ENCODE results near the gene MYO9B. TPM values are rescaled to one million over a fixed set of nuclear protein-coding genes. Genes with fewer than 3 reads are reported as not detected.
A peak's percentile ranks its signal among the peaks of the same experiment; 100 is the strongest.

MYO9B gene
- total and polyA plus RNA-seq, 9 of the 15 experiments (the other 6 are each of a cell fraction or from before 2014, with no cell fraction given) = 2.4 to 77.6 (median 23.0) TPM

- TF ChIP-seq EGR1 (conservative IDR thresholded peaks at IDR 0.05) (peak; percentile 71), E2F6 (IDR thresholded peaks at IDR 0.05; ENCODE audit: borderline replicate concordance in 1 of 2, extremely low read depth in 1 of 2, insufficient read depth in 1 of 2, insufficient read length in 1 of 2, low read depth in 1 of 2, low read length in 1 of 2, poor library complexity in 1 of 2, severe bottlenecking in 1 of 2) (peak in 1 of 2 experiments; percentile 19), PHF8 (IDR thresholded peaks at IDR 0.05; ENCODE audit: borderline replicate concordance, low read length) (no peak), ZKSCAN8 (CRISPR knock-in tag; IDR thresholded peaks at IDR 0.05) (peak; percentile 99), RBFOX2 (IDR thresholded peaks at IDR 0.05; ENCODE audit: low read depth, low read length) (peak; percentile 10; the same call in 1 of the 2 replicates), SMARCA5 (IDR thresholded peaks at IDR 0.05) (peak; percentile 88), CBX2 (IDR thresholded peaks at IDR 0.05; ENCODE audit: insufficient read depth, low read length, poor library complexity, severe bottlenecking) (no peak), ATF4 (CRISPR knock-in tag; IDR thresholded peaks at IDR 0.05) (no peak), HDAC1 (IDR thresholded peaks at IDR 0.05) (peak in 1 of 2 experiments; percentile 45; a peak in 2 of 4 replicates), RCOR1 (IDR thresholded peaks at IDR 0.05; ENCODE audit: borderline replicate concordance in 1 of 2, low read depth in 2 of 2, low read length in 2 of 2) (peak in 1 of 2 experiments; percentile 77; a peak in 2 of 4 replicates), TRIM24 (IDR thresholded peaks at IDR 0.05) (no peak), ZNF584 (CRISPR knock-in tag; IDR thresholded peaks at IDR 0.05; ENCODE audit: low read depth) (no peak), ARID3A (IDR thresholded peaks at IDR 0.05; ENCODE audit: borderline replicate concordance, low read depth, low read length) (no peak), SIRT6 (IDR thresholded peaks at IDR 0.05; ENCODE audit: low read depth, low read length) (no peak), ID3 (CRISPR knock-in tag; IDR thresholded peaks at IDR 0.05) (no peak), ID3 (tag; IDR thresholded peaks at IDR 0.05) (peak; percentile 13; the same call in 1 of the 2 replicates), ZNF77 (CRISPR knock-in tag; IDR thresholded peaks at IDR 0.05) (no peak), ADNP (tag; IDR thresholded peaks at IDR 0.05) (peak; percentile 85), MTA2 (IDR thresholded peaks at IDR 0.05; ENCODE audit: low read depth) (no peak), HBP1 (CRISPR knock-in tag; IDR thresholded peaks at IDR 0.05) (no peak), SRSF9 (IDR thresholded peaks at IDR 0.05; ENCODE audit: borderline replicate concordance, low read depth, low read length) (no peak), SMAD3 (CRISPR knock-in tag; conservative IDR thresholded peaks at IDR 0.05) (no peak)
Observed at GRCh38 chr19:17246681-17247425, 171.3 kb downstream of the MYO9B start (continued).
